Measurements from ENCODE around the gene KRT32. TPM values are rescaled to one million over a fixed set of nuclear protein-coding genes. Genes with fewer than 3 reads are reported as not detected.

Gene KRT32
- total RNA-seq, 4 donors from 2014 or later, result 0.40 to 71.2 (median 14.8) TPM

GRCh38 chr17:41511716-41512115 lies 44.5 kb upstream of the KRT32 start:
- Histone ChIP-seq H3K27me3 (peaks cover 8% of the 10 kb centered on the region), H3K9me3 (no peaks in the 10 kb centered on the region), H3K36me3 (no peaks in the 10 kb centered on the region), H3K27ac (no peak overlapping the region), H3K4me1 (peaks cover 14% of the 10 kb centered on the region), H3K4me3 (no peak overlapping the region)
- no peak for TF ChIP-seq POLR2AphosphoS5 (IDR thresholded peaks at IDR 0.05)
- no peak for DNase-seq (ENCODE audit: low spot score in 2 of 2)
- 57% methylated on average over 10 of the region's 10 CpGs for WGBS

GRCh38 chr17:41511116-41511515 lies 43.9 kb upstream of the KRT32 start:
- H3K9me3 ChIP-seq, result no peaks in the 10 kb centered on the region
- TF ChIP-seq POLR2A (IDR thresholded peaks at IDR 0.05) (no peak), POLR2AphosphoS5 (IDR thresholded peaks at IDR 0.05) (no peak), EP300 (IDR thresholded peaks at IDR 0.05) (no peak), CTCF (IDR thresholded peaks at IDR 0.05) (no peak)
- DNase-seq (ENCODE audit: low spot score in 2 of 2), result no peak
- no peaks in the 10 kb centered on the region for H3K36me3 ChIP-seq
- WGBS, result no CpG with 5 or more reads among the region's 4 CpGs
- peaks cover 5% of the 10 kb centered on the region for H3K27me3 ChIP-seq
- no peak overlapping the region for H3K4me3 ChIP-seq
- H3K27ac ChIP-seq, result no peak overlapping the region
- peaks cover 9% of the 10 kb centered on the region for H3K4me1 ChIP-seq

GRCh38 chr17:41510251-41511065 lies 43.3 kb upstream of the KRT32 start:
- Histone ChIP-seq H3K27ac (no peak overlapping the region), H3K4me1 (peaks cover 6% of the 10 kb centered on the region)
- no peak for DNase-seq (ENCODE audit: low spot score in 2 of 2)

GRCh38 chr17:41507315-41507880 lies 40.2 kb upstream of the KRT32 start:
- DNase-seq (ENCODE audit: low spot score in 2 of 2), result no peak
- 49% methylated on average over 5 of the region's 10 CpGs for WGBS
- H3K27me3 ChIP-seq, result no peaks in the 10 kb centered on the region
- no peaks in the 10 kb centered on the region for H3K9me3 ChIP-seq
- H3K36me3 ChIP-seq, result no peaks in the 10 kb centered on the region
- no peak overlapping the region for H3K4me3 ChIP-seq
- no peaks in the 10 kb centered on the region for H3K4me1 ChIP-seq
- no peak overlapping the region for H3K27ac ChIP-seq
- no peak for TF ChIP-seq POLR2AphosphoS5 (IDR thresholded peaks at IDR 0.05)

More at GRCh38 chr17:41510251-41511065, 43.3 kb upstream of the KRT32 start:
- peaks cover 5% of the 10 kb centered on the region for H3K27me3 ChIP-seq
- 77% methylated on average over 7 of the region's 7 CpGs for WGBS
- TF ChIP-seq POLR2A (IDR thresholded peaks at IDR 0.05) (no peak), EP300 (IDR thresholded peaks at IDR 0.05) (no peak)
- H3K4me3 ChIP-seq, result no peak overlapping the region
- H3K9me3 ChIP-seq, result no peaks in the 10 kb centered on the region
- no peaks in the 10 kb centered on the region for H3K36me3 ChIP-seq

- no peak overlapping the region for H3K27ac ChIP-seq
- H3K36me3 ChIP-seq, result no peaks in the 10 kb centered on the region
- TF ChIP-seq POLR2AphosphoS5 (IDR thresholded peaks at IDR 0.05), result no peak
- no peak for TF ChIP-seq EP300 (IDR thresholded peaks at IDR 0.05)
- TF ChIP-seq POLR2A (IDR thresholded peaks at IDR 0.05), result no peak
- TF ChIP-seq CTCF (IDR thresholded peaks at IDR 0.05), result no peak
- peaks cover 3% of the 10 kb centered on the region for H3K27me3 ChIP-seq
- H3K4me1 ChIP-seq, result no peaks in the 10 kb centered on the region
- WGBS, result 72% methylated on average over 14 of the region's 14 CpGs
- no peak for DNase-seq (ENCODE audit: low spot score in 2 of 2)
- H3K9me3 ChIP-seq, result no peaks in the 10 kb centered on the region
- no peak overlapping the region for H3K4me3 ChIP-seq
Observed at GRCh38 chr17:41505809-41506767, 38.9 kb upstream of the KRT32 start.

- H3K27me3 ChIP-seq, result peaks cover 3% of the 10 kb centered on the region
- TF ChIP-seq CTCF (IDR thresholded peaks at IDR 0.05), result no peak
- no peak for TF ChIP-seq POLR2AphosphoS5 (IDR thresholded peaks at IDR 0.05)
- TF ChIP-seq POLR2A (IDR thresholded peaks at IDR 0.05), result no peak
- DNase-seq (ENCODE audit: low spot score in 2 of 2), result peak in 1 of 2 donors; percentile 69
- H3K27ac ChIP-seq, result no peak within 1 kb of the TSS
- H3K4me3 ChIP-seq, result no peak within 1 kb of the TSS
- no peaks in the 10 kb centered on the region for H3K36me3 ChIP-seq
- WGBS, result 77% methylated on average over 10 of the region's 17 CpGs
- no peaks in the 10 kb centered on the region for H3K9me3 ChIP-seq
- peaks cover 2% of the 10 kb centered on the region for H3K4me1 ChIP-seq
Observed at GRCh38 chr17:41505007-41505808, 38.0 kb upstream of the KRT32 start, which contains the start of gene KRT13. Gene KRT13 (minus strand): TSS chr17:41505612. CDS start chr17:41505550, 62 bp downstream.
